ENCODE measurements around the gene CAPN3.
"Not testable (repeated sequence)": the region's sequence is repeated elsewhere in the genome, so short reads cannot be mapped to it uniquely, and the experiment has no call there.

The CAPN3 gene

DNA sequence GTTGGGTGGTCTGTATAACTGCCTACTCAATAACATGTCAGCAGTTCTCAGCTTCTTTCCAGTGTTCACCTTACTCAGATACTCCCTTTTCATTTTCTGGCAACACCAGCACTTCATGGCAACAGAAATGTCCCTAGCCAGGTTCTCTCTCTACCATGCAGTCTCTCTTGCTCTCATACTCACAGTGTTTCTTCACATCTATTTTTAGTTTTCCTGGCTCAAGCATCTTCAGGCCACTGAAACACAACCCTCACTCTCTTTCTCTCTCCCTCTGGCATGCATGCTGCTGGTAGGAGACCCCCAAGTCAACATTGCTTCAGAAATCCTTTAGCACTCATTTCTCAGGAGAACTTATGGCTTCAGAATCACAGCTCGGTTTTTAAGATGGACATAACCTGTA is at the start of gene CAPN3:
Gene CAPN3, plus strand, starts transcription at position 253 of the 400 bp plus-strand sequence. CDS start 305 bp downstream, outside the sequence.
- DNase-seq = no peak

GRCh38 chr15:42313463-42313862 is 45.8 kb upstream of the CAPN3 start:
- DNase-seq = no peak

- no peak for DNase-seq
Measured at GRCh38 chr15:42314818-42315217, 44.5 kb upstream of the CAPN3 start.

DNA sequence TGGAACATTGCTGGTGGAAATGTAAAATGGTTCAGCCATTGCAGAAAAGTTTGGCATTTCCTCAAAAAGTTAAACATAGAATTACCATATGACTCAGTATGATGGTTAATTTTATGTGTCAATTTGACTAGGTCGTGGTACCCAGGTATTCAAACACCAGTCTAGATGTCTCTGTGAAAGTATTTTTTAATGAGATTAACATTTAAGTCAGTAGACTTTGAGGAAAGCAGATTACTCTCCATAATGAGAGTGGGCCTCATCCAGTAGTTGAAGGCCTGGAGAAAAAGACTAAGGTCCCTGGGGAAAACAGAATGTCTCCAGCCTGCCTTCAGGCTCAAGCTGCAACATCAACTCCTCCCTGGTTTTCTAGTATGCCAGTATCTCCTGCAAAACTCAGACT is 43.8 kb upstream of the CAPN3 start:
- DNase-seq = no peak

- DNase-seq = not testable (repeated sequence)
Measured at GRCh38 chr15:42316282-42316805, 43.0 kb upstream of the CAPN3 start.

DNA sequence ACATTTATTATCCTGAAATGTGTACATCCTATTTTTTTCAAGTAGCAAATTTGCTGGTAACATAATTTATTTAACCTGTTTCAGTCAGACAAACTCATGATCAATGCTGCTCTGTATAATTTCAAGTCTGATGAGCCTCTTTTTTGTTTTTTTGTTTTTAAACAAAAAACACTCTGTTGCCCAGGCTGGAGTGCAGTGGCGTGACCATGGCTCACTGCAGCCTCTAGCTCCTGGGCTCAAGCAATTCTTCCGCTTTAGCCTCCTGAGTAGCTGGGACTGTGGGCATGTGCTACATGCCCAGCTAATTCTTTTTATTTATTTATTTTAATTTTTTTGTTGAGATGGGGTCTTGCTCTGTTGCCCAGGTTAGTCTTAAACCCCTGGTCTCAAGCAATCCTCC is 40.1 kb upstream of the CAPN3 start:
- DNase-seq = no peak

GRCh38 chr15:42324308-42324707 is 35.0 kb upstream of the CAPN3 start:
- DNase-seq = no peak

DNA sequence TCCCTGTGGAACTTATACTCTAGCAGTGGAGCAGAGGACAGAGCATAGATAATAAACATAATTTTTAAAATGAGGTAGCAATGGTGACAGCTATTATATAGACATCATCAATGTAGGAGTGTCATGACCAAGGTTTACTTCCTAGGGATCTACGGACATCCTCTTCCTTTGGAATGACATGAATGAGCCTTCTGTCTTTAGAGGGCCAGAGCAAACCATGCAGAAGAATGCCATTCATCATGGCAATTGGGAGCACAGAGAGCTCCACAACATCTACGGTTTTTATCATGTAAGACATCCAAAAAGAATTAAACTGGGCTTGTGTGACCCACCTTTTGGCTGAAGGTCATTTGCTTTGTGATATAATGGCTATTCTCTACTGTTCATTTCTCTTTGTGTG is 30.1 kb upstream of the CAPN3 start:
- DNase-seq = no peak

DNA sequence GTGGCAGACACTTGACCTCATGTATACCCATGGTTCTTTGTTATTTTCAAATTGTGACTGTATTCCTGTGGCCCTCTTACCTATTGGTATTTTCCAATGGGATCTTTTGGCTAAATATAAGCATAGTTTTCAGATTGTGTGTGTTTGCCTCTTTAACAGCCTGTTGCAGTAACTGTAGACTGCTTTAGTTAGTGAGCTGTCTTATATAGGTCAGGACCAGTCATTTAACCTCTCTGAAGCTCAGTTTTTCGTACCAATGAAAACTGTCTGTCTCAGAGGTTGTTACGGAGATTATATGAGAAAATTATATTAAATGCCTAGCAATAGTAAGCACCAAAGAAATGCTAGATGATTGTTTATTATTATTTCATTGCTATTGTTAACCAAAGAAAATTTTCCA is 29.3 kb upstream of the CAPN3 start:
- no peak for DNase-seq

GRCh38 chr15:42331235-42331634 is 28.1 kb upstream of the CAPN3 start:
- no peak for DNase-seq

- DNase-seq = no peak
Measured at GRCh38 chr15:42332331-42332730, 27.0 kb upstream of the CAPN3 start.

- no peak for DNase-seq
Measured at GRCh38 chr15:42335074-42335473, 24.2 kb upstream of the CAPN3 start.

GRCh38 chr15:42336650-42337049 is 22.7 kb upstream of the CAPN3 start:
- not testable (repeated sequence) for DNase-seq

DNA sequence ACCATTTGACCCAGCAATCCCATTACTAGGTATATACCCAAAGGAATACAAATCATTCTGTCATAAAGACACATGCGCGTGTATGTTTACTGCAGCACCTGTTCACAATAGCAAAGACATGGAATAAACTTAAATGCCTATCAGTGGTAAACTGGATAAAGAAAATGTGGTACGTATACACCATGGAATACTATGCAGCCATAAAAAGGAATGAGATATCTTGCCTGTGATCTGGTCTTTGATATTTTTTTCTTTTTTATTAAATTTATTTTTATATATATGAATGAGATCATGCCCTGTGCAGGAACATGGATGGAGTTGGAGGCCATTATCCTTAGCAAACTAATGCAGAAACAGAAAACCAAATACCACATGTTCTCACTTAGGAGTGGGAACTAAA is 22.2 kb upstream of the CAPN3 start:
- not testable (repeated sequence) for DNase-seq

DNA sequence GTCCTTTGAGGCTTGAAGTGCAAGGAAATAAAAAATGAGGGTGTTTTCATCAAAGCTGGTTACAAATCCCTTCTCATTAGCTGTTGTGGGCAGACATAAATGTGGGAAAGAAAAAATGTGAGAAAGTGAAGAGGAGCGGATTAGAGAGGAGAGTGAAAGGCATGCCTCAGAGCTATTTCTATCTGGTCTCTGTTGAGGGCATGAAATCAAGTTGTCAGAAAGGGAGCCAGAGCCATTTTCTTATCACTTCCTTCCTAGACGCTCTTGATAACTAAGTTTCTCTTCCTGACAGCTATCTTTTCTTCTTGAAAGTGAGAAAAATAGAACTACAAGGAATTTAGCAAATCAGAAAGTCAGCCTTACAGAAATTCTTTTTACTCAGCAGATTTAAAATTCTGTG is 20.8 kb upstream of the CAPN3 start:
- no peak for DNase-seq

DNA sequence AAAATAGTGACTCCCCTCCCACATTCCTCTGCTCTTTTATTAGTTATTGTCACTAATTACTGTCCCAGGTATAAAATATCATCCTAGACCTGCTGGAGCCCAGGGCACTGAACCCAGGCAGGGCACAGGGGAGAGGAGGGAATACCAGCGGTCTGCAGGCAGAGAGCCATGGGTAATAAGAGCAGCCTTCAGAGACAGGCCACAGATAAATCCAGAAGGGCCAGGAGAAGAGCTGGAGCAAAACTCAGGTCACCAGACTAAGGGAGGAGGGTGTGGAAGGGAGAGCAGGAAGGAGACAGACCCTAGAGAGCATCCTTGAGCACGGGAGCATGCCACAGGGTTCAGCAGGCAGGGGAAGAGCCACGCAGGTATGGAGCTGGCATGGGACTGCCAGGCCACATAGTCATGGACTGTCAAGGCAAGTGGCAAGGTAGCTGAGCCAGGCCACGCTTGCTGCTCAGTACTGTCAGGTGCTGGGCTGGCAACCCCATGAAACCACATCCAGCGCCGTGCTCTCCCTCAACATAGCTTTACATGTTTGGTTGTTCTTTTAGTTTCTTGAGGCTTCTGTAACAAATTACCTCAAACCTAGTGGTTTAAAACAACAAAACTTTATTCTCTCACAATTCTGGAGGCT is 15.6 kb upstream of the CAPN3 start:
- no peak for DNase-seq

DNA sequence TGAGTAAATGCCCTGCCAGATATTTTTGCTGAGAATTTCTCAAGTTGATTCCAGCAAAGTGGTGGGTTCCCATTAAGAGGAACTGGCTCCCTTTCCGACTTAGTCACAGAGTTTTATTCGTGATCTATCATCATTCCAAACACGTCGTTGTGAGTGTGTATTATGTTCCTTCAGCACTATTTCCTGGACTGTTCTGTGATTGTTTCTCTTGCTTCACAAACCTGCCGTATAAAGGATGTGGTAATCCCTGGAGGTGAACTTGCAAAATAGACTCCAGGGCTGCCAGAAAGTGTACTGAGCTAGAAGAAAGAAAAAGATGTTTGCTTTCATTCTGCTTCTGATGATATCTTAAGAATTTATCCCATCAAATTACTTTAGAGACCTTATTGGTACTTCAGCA is 14.5 kb upstream of the CAPN3 start:
- no peak for DNase-seq

GRCh38 chr15:42345504-42345903 is 13.8 kb upstream of the CAPN3 start:
- no peak for DNase-seq

DNA sequence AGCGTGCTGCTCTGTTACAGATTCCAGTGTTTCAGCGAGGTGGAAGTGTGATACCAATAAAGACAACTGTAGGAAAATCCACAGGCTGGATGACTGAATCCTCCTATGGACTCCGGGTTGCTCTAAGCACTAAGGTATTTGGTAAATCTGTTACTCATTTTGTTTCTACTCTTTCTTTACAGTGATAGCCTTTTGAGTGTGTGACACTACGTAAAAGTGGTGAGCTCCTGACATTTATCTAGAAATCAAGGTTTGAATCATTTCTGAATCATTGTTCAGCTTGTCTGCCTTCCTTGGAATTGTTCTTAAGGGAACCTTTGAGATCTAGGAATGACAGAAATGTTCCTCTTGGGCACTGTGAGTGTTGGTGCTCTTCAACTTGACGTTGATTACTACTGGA is 11.2 kb upstream of the CAPN3 start:
- no peak for DNase-seq

DNA sequence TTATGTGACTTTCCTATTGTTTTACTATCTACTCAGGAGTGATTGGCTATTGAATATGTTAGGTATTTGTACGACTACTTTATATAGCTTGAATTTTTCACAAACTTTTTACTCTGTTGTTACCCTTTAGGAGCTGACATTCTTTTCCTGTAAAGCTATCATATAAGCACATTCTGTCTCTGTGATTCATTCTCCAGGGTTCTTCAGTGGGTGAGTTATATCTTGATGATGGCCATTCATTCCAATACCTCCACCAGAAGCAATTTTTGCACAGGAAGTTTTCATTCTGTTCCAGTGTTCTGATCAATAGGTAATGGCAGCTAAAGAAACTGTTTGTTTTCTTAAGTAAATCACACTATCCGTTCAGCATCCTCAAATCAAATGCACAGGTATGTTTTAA is 10.1 kb upstream of the CAPN3 start:
- DNase-seq = no peak

- no peak for DNase-seq
Measured at GRCh38 chr15:42352401-42352800, 6.9 kb upstream of the CAPN3 start.

- DNase-seq = no peak
Measured at GRCh38 chr15:42353061-42353460, 6.2 kb upstream of the CAPN3 start.

DNA sequence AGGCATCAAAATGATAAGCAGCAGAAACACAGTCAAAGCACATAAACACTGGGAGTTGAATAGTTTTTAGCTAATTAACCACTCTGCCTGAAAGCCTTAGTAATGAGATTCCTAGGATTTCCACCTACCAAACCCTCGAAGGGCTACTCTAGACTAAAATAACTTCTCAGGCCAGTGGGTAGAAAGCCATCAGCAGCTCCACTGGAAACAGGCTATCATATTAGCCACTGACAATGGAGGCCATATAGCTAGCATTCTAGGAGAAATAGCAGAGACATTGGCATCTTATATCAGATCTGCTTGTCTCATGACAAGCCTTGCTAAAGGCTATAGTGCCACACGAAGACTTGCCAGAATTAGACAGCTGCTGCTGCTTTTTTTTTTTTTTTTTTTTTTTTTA is 4.5 kb upstream of the CAPN3 start:
- no peak for DNase-seq

GRCh38 chr15:42355291-42355690 is 4.0 kb upstream of the CAPN3 start:
- DNase-seq = no peak

DNA sequence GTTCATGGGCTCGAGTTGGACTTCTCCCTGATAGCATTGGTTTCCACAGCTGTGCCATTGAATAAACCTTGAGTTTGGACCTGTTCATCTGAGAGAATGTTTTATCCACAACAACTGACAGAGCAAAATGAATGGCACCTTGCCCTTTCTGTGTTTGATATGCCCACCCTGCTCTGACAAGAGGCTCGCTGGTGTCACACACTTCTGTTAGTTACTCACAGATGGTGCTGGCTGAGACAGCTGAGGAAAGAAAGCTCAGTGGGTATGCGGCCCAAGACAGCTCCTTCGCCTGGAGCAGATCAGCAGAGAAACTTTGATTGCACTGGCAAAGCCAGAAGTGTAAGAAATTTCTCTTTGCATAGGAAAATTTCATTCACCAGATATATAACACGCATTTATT is 2.5 kb upstream of the CAPN3 start:
- DNase-seq = no peak
